ENCODE results near the gene STRN4. TPM values are rescaled to one million over a fixed set of nuclear protein-coding genes. Genes with fewer than 3 reads are reported as not detected.
A peak's percentile ranks its signal among the peaks of the same experiment; 100 is the strongest.

The STRN4 gene, protein sequence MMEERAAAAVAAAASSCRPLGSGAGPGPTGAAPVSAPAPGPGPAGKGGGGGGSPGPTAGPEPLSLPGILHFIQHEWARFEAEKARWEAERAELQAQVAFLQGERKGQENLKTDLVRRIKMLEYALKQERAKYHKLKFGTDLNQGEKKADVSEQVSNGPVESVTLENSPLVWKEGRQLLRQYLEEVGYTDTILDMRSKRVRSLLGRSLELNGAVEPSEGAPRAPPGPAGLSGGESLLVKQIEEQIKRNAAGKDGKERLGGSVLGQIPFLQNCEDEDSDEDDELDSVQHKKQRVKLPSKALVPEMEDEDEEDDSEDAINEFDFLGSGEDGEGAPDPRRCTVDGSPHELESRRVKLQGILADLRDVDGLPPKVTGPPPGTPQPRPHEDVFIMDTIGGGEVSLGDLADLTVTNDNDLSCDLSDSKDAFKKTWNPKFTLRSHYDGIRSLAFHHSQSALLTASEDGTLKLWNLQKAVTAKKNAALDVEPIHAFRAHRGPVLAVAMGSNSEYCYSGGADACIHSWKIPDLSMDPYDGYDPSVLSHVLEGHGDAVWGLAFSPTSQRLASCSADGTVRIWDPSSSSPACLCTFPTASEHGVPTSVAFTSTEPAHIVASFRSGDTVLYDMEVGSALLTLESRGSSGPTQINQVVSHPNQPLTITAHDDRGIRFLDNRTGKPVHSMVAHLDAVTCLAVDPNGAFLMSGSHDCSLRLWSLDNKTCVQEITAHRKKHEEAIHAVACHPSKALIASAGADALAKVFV
- total RNA-seq = 115 and 117 TPM in 2 replicates
- long read RNA-seq = 0 reads

DNA sequence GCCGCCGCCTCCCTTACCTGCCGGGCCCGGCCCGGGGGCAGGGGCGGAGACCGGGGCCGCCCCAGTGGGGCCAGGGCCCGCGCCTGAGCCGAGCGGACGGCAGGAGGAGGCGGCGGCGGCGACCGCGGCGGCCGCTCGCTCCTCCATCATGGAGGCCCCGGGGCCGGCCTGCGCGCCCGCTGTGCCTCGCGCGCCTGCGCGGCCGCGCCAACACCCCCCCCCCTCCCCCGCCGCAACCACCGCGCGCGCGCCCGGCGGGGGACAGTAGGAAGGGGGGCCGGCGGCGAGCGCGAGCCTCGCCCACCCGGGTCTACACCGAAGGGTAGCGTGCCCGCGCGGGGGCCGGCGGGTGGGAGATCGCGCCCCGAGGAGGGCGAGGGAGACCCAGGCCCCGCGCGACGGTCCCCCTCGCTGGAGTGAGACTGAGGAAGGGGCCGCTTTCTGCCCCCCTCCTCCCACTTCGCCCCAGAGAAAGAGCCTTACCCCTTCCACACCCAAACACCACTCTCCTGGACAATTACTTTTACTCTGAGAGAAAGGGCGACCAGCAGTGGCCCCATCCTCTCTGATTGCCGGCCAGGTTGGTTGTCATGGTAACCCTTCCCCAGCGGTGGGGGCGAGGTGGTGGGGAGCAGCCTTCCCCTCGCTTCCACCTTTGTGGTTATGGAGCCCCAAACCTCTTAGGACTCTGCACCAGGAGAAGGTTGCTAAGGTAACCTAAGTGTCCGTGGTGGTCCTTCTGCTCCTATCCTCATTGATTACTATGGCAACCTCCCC is at the start of gene STRN4:
Gene STRN4, minus strand, starts transcription at position 170 of the 777 bp plus-strand sequence. Its CDS starts 20 bp downstream, at position 150.
- Mint-ChIP-seq H3K4me3 (ENCODE audit: low read depth) (peak within 1 kb of the TSS; percentile 97), H3K9me3 (ENCODE audit: low read depth) (no peaks in the 10 kb centered on the region), H3K4me1 (ENCODE audit: low read depth) (peaks cover 14% of the 10 kb centered on the region), H3K36me3 (ENCODE audit: insufficient read depth) (peaks cover 7% of the 10 kb centered on the region), H3K27ac (peak within 1 kb of the TSS; percentile 96), H3K27me3 (no peaks in the 10 kb centered on the region)
- DNase-seq (ENCODE audit: low spot score, unreplicated experiment) = peak; percentile 37
- TF ChIP-seq, protein P1, sequence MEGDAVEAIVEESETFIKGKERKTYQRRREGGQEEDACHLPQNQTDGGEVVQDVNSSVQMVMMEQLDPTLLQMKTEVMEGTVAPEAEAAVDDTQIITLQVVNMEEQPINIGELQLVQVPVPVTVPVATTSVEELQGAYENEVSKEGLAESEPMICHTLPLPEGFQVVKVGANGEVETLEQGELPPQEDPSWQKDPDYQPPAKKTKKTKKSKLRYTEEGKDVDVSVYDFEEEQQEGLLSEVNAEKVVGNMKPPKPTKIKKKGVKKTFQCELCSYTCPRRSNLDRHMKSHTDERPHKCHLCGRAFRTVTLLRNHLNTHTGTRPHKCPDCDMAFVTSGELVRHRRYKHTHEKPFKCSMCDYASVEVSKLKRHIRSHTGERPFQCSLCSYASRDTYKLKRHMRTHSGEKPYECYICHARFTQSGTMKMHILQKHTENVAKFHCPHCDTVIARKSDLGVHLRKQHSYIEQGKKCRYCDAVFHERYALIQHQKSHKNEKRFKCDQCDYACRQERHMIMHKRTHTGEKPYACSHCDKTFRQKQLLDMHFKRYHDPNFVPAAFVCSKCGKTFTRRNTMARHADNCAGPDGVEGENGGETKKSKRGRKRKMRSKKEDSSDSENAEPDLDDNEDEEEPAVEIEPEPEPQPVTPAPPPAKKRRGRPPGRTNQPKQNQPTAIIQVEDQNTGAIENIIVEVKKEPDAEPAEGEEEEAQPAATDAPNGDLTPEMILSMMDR (IDR thresholded peaks at IDR 0.05; ENCODE audit: unreplicated experiment) = no peak

DNA sequence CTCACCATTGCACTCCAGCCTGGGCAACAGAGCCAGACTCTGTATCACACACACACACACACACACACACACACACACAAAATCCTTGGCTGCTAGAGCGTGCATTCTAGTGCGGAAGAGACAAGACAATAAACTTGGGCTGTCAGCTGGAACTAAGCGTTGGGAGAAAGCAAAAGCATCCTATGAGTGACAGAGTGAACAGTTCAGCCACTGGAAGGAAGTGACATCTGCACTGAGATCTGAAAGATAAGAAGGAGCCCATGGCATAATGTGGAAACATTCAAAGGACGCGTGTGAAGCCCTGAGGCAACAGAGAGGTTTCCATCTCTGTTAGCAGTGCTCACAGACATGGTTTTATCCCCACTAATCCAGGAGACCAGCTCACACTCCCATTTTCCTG is 45.7 kb upstream of the STRN4 start:
- TF ChIP-seq, protein P1 (IDR thresholded peaks at IDR 0.05; ENCODE audit: unreplicated experiment) = no peak
- H3K4me3 Mint-ChIP-seq (ENCODE audit: low read depth) = no peak overlapping the region
- H3K9me3 Mint-ChIP-seq (ENCODE audit: low read depth) = no peaks in the 10 kb centered on the region

DNA sequence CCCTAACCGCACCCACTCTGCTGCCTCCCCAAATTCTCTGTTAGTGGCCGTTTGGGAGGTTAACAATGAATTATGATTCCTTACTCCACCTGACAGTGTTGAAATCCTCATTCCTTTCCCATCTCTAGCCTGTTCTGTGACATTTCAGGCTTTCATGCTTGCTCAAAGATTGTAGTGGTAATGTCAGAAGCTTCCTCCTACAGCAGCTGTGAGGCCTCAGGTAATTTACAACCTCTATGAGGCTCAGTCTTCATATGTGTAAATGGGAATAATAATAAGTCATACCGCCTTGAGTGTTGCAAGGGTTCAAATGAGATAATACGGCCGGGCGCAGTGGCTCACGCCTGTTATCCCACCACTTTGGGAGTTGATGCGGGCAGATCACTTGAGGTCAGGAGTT is 43.1 kb upstream of the STRN4 start:
- no peak overlapping the region for H3K27ac Mint-ChIP-seq
- no peak for DNase-seq (ENCODE audit: low spot score, unreplicated experiment)
- H3K36me3 Mint-ChIP-seq (ENCODE audit: insufficient read depth) = no peaks in the 10 kb centered on the region
- H3K9me3 Mint-ChIP-seq (ENCODE audit: low read depth) = no peaks in the 10 kb centered on the region
- H3K4me3 Mint-ChIP-seq (ENCODE audit: low read depth) = no peak overlapping the region
- peaks cover 4% of the 10 kb centered on the region for H3K4me1 Mint-ChIP-seq (ENCODE audit: low read depth)
- TF ChIP-seq, protein P1 (IDR thresholded peaks at IDR 0.05; ENCODE audit: unreplicated experiment) = no peak
- H3K27me3 Mint-ChIP-seq = peaks cover 40% of the 10 kb centered on the region

More for the DNA sequence above, 45.7 kb upstream of the STRN4 start:
- Mint-ChIP-seq H3K27me3 (peaks cover 32% of the 10 kb centered on the region), H3K4me1 (ENCODE audit: low read depth) (peaks cover 3% of the 10 kb centered on the region), H3K27ac (no peak overlapping the region), H3K36me3 (ENCODE audit: insufficient read depth) (no peaks in the 10 kb centered on the region)
- DNase-seq (ENCODE audit: low spot score, unreplicated experiment) = no peak

DNA sequence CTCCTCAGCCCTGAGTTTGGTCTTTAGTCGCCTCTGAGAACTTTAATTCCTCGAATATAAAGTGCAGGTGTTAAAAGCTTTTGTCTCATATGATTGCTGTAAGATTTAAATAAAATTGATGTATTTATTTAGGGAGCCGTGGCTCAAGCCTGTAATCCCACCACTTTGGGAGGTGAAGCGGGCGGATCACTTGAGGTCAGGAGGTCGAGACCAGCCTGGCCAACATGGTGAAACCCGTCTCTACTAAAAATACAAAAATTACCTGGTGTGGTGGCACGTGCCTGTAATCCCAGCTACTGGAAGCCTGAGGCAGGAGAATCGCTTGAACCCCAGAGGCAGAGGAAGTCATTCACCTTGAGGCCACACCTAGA is 42.7 kb upstream of the STRN4 start:
- Mint-ChIP-seq H3K9me3 (ENCODE audit: low read depth) (no peaks in the 10 kb centered on the region), H3K36me3 (ENCODE audit: insufficient read depth) (no peaks in the 10 kb centered on the region), H3K27me3 (peaks cover 40% of the 10 kb centered on the region), H3K4me3 (ENCODE audit: low read depth) (peak overlapping the region; percentile 16), H3K4me1 (ENCODE audit: low read depth) (peaks cover 7% of the 10 kb centered on the region), H3K27ac (no peak overlapping the region)
- TF ChIP-seq, protein P1 (IDR thresholded peaks at IDR 0.05; ENCODE audit: unreplicated experiment) = no peak
- no peak for DNase-seq (ENCODE audit: low spot score, unreplicated experiment)
